Left kidney (tissue), 2 donors: ENCODE measurements around the gene OGN. TPM values are rescaled to one million over a fixed set of nuclear protein-coding genes. Genes with fewer than 3 reads are reported as not detected.

Experiments
- DNase-seq: peaks from one replicate; pipeline ENCODE4 v3.0.0-alpha.2; 2013
- polyA plus RNA-seq: library from polyadenylated mRNA; unstranded; fragments of 120-200 nt; gene quantifications from one replicate; pipeline ENCODE4 v1.2.1, GENCODE V29; 2013; ENCODE audit not compliant: insufficient read length

OGN gene
- polyA plus RNA-seq, 1 donor: 40.2 TPM

- DNase-seq: no peak
Measured at GRCh38 chr9:92406477-92406876, 2.1 kb upstream of the OGN start.

GRCh38 chr9:92405818-92406217, 1.4 kb upstream of the OGN start:
- DNase-seq: no peak

DNA sequence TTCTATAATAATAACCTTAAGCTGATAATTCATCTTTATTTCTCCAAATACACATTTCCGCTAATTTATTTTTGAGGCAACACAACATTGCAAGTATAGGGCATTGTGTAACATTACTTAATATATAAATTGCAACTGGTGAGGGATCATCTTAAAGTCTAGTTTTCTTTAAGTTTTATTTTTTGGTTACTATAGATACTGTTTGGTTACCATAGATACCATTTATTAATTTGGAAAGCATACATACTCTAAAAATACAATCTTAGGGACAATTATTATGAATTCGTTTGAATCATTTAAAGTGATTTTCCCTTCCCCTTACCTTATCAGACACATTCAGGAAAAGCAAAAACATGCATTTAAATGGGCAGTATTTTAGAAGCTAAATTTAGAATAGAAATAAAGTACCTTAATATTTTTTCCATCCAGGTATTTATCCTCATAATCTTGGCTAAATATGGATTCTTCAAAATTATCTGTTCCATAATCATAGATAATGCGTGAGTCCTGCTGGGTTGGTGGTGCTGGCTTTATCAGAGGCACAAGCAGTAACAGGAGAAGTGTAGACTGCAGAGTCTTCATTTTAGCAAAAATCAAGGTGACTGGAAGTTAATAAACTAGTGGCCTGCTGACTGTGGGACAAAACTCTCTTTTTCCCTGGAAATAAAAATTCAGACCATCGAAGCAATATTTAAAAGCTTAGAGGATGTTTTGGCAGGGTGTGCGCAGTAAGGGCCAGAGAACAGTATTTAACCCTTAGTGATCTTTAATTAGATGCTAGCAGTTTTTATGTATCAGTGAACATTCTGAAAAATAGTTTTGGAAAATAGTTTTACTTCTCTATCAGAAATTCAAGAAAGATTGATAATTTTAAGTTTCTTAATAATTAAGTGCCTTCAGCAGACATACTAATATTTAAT, 1.3 kb downstream of the OGN start:
- no peak for DNase-seq

DNA sequence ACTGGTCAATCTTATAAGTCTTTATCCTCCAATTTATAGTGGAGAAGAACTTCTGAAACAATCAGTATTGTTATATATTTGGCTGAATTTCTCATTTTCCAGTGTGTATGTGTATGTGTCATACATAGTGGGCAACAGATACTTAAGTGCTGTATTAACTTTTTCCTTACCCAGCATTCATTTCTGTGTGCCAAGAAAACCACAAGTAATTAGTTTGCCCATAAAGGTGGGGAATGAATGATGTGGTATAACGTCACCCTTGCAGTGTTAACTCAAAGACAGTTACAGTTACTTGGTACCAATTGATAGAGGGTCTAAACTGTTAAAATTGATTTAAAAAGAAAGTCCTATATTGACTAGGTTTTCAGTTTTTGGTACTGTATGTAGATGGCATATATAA, 2.0 kb downstream of the OGN start:
- no peak for DNase-seq

DNA sequence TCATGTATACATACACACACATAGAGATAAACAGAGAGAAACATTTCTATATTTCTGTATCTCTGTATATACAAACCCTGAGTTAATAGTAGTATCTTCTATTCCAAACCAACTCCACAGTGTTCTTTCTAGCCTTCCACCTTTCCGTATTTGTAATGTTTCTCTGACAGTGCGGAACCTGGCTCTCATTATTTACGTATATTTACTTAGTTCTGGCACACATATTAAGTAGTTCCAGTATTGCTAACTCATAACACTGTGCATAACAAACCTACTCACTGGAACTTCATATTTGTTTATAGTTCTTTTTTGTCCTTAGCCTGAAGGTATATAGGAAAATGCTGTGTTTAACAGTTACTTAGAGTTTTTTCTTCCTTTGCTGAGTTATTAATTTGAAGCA, 6.5 kb downstream of the OGN start:
- no peak for DNase-seq

- DNase-seq: no peak
Measured at GRCh38 chr9:92395617-92396016, 8.8 kb downstream of the OGN start.

- DNase-seq: no peak
Measured at GRCh38 chr9:92393686-92394085, 10.7 kb downstream of the OGN start.

- no peak for DNase-seq
Measured at GRCh38 chr9:92392690-92393089, 11.7 kb downstream of the OGN start.

DNA sequence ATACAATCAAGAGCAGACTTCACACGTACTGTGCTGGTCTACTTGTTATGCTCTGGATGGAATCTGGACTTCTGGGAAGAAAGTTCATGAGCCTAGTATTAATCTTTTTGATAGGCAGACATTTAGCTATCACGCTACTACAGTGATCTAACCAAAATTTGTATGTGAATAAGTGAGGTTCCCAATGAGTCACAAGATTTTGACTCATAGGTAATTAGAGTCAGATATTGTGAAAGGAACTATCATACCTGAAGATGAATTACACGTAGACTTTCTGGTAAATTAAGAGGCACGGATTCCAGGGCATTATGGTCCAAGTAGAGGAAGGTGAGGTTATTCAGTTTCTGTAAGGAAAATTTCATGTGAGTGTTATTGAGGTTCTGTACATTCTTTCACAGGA, 18.4 kb downstream of the OGN start:
- DNase-seq: no peak

GRCh38 chr9:92385477-92385876, 18.9 kb downstream of the OGN start:
- no peak for DNase-seq

- no peak for DNase-seq
Measured at GRCh38 chr9:92385001-92385400, 19.4 kb downstream of the OGN start.

GRCh38 chr9:92384375-92384774, 20.0 kb downstream of the OGN start:
- no peak for DNase-seq

GRCh38 chr9:92381775-92382174, 22.6 kb downstream of the OGN start:
- no peak for DNase-seq

DNA sequence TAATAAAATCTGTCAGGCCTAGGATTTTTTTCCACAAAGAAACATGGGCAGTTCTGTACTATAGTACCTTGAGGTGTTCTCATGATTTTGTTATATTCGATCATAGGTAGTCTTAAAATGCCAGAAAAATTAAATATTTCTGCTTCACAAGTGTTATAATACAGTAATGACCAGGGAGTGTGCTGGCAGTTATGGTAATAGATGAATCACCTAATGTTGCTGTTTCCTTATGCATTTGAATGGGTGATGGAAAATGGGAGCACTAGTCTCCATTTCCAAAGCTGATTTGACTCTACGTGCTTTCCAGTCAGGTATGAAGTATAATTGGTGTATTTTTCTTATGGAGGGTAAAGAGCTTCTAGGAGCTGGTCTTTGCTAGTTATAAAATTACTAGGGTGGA, 23.8 kb downstream of the OGN start:
- DNase-seq: no peak

DNA sequence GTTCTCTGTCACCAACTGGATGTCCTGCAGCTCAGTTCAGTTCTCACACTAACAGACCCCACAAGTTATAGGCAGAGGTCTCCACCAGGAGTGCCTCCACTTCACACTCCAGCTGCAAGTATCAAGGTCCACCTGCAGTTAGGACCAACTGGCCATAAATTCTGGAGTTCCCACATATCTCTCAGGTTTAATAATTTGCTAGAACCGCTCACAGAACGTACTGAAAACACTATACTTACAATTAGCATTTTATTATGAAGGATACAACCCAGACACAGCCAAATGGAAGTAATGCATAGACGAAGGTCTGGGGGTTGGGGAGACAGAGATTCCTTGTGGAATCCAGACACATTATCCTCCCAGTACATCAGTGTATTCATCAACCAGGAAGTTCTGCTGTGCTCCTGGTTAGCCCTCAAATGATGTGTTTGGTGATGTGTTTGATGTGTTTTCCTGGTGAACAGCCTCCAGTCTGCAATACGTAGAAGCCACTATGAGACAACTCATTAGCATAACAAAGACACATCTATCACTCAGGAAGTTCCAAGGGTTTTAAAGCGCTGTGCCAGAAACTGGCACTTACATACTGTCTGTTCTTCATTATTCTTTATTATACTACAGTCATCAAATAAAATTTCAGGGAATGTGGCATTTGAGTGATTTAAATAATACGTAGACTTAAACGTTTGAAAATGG, 25.4 kb downstream of the OGN start:
- DNase-seq: no peak

GRCh38 chr9:92377876-92378275, 26.5 kb downstream of the OGN start:
- DNase-seq: no peak

DNA sequence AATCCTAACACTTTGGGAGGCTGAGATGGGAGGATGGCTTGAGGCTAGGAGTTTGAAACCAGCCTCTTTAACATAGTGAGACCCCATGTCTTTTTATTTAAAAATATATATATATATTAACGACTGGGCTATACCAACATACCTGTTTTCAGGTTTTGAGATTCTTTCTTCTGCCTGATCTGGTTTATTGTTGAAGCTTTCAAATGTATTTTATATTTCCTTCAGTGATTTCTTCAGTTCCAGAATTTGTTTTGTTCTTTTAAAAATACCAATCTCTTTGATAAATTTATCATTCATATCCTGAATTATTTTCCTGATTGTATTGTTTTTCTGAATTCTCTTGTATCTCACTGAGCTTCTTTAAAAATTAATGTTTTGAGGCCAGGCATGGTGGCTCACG, 31.2 kb downstream of the OGN start:
- no peak for DNase-seq

GRCh38 chr9:92369075-92369474, 35.3 kb downstream of the OGN start:
- DNase-seq: no peak

DNA sequence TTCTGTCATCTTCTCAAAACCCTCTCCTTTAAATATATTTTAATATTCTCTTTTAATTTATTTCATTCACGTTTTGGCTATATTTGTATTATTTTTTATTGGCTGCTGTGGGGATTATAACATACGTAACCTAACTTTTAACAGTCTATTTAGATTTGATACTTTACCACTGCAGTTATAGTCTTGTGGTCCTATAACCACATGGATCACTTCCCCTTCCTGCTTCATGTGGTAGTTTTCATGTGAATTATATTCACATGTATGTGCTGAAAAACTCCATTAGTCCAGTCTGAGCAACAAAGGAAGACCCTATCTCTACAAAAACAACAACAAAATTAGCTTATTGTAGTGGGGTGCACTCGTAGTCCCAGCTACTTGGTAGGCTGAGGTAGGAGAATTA, 44.3 kb downstream of the OGN start:
- no peak for DNase-seq

DNA sequence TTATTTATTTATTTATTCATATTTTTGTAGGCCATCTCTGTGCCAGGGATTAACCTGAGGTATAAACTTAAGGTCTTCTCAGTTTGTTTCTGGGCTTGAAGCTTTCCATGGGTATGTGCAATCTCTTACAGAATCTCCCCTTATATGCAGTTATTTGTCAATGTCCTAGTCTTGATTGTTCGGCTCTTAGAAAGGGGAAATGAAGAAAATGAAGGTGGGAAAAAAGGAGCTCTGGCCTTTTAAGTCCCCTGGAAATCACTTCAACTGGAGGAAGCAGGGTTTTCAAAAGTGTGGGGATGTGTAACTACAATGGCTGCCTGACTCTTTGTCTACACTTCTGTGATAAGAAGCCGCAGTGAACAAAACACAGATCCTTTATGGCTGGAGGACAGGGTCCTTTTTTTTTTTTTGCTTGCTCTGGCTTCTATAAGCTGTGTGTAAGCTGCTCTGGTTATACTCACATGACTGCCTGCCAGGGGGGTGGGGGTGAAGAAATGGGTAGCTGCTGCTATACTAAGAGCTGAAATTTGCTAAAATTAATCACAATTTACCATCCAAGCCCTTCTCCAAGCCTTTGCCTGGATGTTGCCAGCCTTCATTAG, 44.9 kb downstream of the OGN start:
- no peak for DNase-seq

DNA sequence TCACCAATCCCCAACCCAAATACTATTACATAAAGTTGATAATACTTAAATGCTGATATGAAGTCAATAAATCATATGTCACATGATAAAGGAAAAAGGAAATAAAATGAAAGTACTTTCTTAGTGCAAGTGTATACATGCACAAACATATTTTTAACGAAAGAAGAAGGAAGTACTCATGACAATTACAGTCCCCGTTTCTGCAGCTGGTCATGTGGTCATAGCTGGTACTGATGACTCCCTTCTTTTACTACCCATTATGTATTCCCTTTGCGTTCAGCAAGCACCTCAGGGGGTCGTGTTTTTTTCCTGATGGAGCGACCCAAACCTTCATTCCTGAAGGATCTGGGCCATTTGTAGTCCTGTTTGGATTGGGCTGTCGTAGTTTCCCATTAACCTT, 51.3 kb downstream of the OGN start:
- no peak for DNase-seq

DNA sequence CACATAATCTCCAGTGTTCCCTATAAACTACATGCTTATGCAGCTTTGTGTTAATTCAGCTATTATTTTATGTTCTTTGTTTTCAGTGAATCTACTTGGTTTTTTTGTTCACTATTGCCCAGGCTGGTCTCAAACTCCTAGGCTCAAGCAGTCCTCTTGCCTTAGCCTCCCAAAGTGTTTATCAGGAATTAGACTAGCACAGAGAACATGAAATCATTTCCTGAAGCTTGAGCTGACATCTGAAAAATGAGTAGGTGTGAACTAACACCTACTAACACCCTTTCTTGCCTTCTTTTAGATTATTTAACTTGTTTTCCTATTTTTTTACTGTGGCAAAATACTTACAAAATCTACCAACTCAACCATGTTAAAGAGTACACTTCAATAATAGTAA, 53.6 kb downstream of the OGN start:
- no peak for DNase-seq
